Activated naive CD4-positive, alpha-beta T cell treated with anti-CD3 and anti-CD28 coated beads, Interleukin-2, amount 10 ng/mL, durations not matched to agents 5 hours and 36 hours (primary cell): ENCODE results near the gene XYLT1. TPM values are rescaled to one million over a fixed set of nuclear protein-coding genes. Genes with fewer than 3 reads are reported as not detected.

ENCODE experiments used
- total RNA-seq, 2 experiments: library from RNA; stranded (reverse); gene quantifications; one replicate each; pipeline ENCODE4 v1.2.3, GENCODE V29; 2021

The XYLT1 gene
- total RNA-seq, result 10 to 100 TPM; 39.2 to 40.4 TPM

GRCh38 chr16:17470908-17471718, at the start of gene XYLT1:
Gene XYLT1, minus strand, starts transcription at chr16:17470960. Its CDS starts 164 bp downstream, at chr16:17470796.

